Fibroblast of lung (primary cell): Measurements from ENCODE around the gene USP36. TPM values are rescaled to one million over a fixed set of nuclear protein-coding genes. Genes with fewer than 3 reads are reported as not detected.

Experiments
- DNase-seq, 2 donors: peaks; one replicate each; pipeline versions ENCODE4 v3.0.0 to v3.0.0-alpha.2; 2010; ENCODE audit warnings: low read depth in 2 of 2
- H2AFZ ChIP-seq: 2 replicates; pipeline ENCODE4 v1.5.1; 2012; ENCODE audit warnings: low read length, control low read depth, inconsistent platforms
- H3K27ac ChIP-seq: 2 replicates; pipeline ENCODE4 v1.5.1; 2011; ENCODE audit warnings: low read length, control low read depth; ENCODE audit not compliant: insufficient read depth
- H3K27me3 ChIP-seq: 2 replicates; pipeline ENCODE4 v1.5.1; 2011; ENCODE audit warnings: mild to moderate bottlenecking, low read length; ENCODE audit not compliant: control insufficient read depth, insufficient read depth
- H3K36me3 ChIP-seq: 2 replicates; pipeline ENCODE4 v1.5.1; 2011; ENCODE audit warnings: low read length; ENCODE audit not compliant: control insufficient read depth, insufficient read depth
- H3K4me1 ChIP-seq: 2 replicates; pipeline ENCODE4 v1.5.1; 2011; ENCODE audit warnings: low read length; ENCODE audit not compliant: control insufficient read depth, insufficient read depth; ENCODE audit errors: extremely low read depth
- H3K4me2 ChIP-seq: 2 replicates; pipeline ENCODE4 v1.5.1; 2011; ENCODE audit warnings: low read length, control low read depth; ENCODE audit not compliant: insufficient read depth; ENCODE audit errors: extremely low read depth
- H3K4me3 ChIP-seq, 4 experiments: fragments of 200-600 bp in 1 of 4; sonication (generic) in 1 of 4; replicated peaks in 1 of 4; 2 replicates each; pipeline ENCODE4 v1.5.1; 2011 to 2016; ENCODE audit warnings: low read length in 4 of 4, low read depth in 3 of 4, mild to moderate bottlenecking in 3 of 4, control low read depth in 2 of 4, inconsistent platforms in 1 of 4, mixed read lengths in 1 of 4; ENCODE audit not compliant: insufficient read depth in 1 of 4; ENCODE audit errors: control extremely low read depth in 1 of 4
- H3K79me2 ChIP-seq: 2 replicates; pipeline ENCODE4 v1.5.1; 2012; ENCODE audit warnings: mild to moderate bottlenecking, low read length, inconsistent platforms; ENCODE audit not compliant: control insufficient read depth, insufficient read depth
- H3K9ac ChIP-seq: 2 replicates; pipeline ENCODE4 v1.5.1; 2011; ENCODE audit warnings: mild to moderate bottlenecking, low read length, control low read depth; ENCODE audit not compliant: insufficient read depth
- H3K9me3 ChIP-seq: 2 replicates; pipeline ENCODE4 v1.5.1; 2012; ENCODE audit warnings: low read depth, low read length; ENCODE audit not compliant: control insufficient read depth, insufficient read depth
- H4K20me1 ChIP-seq: 2 replicates; pipeline ENCODE4 v1.5.1; 2011; ENCODE audit warnings: low read length; ENCODE audit not compliant: control insufficient read depth, insufficient read depth; ENCODE audit errors: extremely low read depth
- EZH2 ChIP-seq: IDR thresholded peaks from 2 replicates; pipeline ENCODE4 v1.5.1; 2012; ENCODE audit warnings: low read length, control low read depth, mild to moderate bottlenecking; ENCODE audit errors: missing control alignments
- polyA plus RNA-seq, 2 donors: library from polyadenylated mRNA; depleted of rRNA in 1 of 2; stranded (reverse) in 1 of 2; unstranded in 1 of 2; fragments of >200 nt; gene quantifications; 2 replicates each; pipeline ENCODE4 v1.2.1, GENCODE V29; 2011 to 2012; ENCODE audit warnings: missing spikeins in 1 of 2
- total RNA-seq: library from RNA; depleted of rRNA; stranded (reverse); fragments of >200 nt; gene quantifications from 2 replicates; pipeline ENCODE4 v1.2.1, GENCODE V29; 2014
- TF ChIP-seq, protein P1 (sequence below), 2 donors: IDR thresholded peaks in 1 of 2; conservative IDR thresholded peaks in 1 of 2; 1 replicate in 1 of 2; 2 replicates in 1 of 2; pipeline ENCODE4 v1.5.1; 2011 to 2012; ENCODE audit warnings: low read length in 2 of 2, control low read depth in 1 of 2, inconsistent platforms in 1 of 2, low read depth in 1 of 2, mild to moderate bottlenecking in 1 of 2

USP36 gene
- total and polyA plus RNA-seq, 2 donors (not counting 1 experiment from before 2014, with no cell fraction given), result 15.4 to 18.3 TPM

DNA sequence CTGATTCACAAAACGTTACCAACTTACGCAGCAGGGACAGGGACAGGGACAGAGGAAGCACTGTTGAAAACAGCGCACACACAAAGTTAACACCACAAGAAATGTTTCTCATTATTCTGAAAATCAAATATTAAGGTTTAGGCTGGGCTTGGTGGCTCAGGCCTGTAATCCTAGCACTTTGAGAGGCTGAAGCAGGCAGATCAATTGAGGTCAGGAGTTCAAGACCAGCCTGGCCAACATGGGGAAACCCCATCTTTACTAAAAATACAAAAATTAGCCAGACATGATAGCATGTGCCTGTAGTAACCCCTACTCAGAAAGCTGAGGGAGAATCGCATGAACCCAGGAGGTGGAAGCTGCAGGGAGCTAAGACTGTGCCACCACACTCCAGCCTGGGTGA lies 62.7 kb downstream of the USP36 start:
- Histone ChIP-seq H4K20me1 (no peaks in the 10 kb centered on the region), H3K9ac (no peak overlapping the region), H3K27ac (no peak overlapping the region), H3K27me3 (no peaks in the 10 kb centered on the region), H3K4me3 (no peak overlapping the region), H3K36me3 (no peaks in the 10 kb centered on the region), H3K4me2 (no peak overlapping the region), H3K9me3 (no peaks in the 10 kb centered on the region), H3K4me1 (no peaks in the 10 kb centered on the region), H2AFZ (no peak overlapping the region), H3K79me2 (peaks cover 21% of the 10 kb centered on the region)
- TF ChIP-seq, protein P1, sequence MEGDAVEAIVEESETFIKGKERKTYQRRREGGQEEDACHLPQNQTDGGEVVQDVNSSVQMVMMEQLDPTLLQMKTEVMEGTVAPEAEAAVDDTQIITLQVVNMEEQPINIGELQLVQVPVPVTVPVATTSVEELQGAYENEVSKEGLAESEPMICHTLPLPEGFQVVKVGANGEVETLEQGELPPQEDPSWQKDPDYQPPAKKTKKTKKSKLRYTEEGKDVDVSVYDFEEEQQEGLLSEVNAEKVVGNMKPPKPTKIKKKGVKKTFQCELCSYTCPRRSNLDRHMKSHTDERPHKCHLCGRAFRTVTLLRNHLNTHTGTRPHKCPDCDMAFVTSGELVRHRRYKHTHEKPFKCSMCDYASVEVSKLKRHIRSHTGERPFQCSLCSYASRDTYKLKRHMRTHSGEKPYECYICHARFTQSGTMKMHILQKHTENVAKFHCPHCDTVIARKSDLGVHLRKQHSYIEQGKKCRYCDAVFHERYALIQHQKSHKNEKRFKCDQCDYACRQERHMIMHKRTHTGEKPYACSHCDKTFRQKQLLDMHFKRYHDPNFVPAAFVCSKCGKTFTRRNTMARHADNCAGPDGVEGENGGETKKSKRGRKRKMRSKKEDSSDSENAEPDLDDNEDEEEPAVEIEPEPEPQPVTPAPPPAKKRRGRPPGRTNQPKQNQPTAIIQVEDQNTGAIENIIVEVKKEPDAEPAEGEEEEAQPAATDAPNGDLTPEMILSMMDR (conservative IDR thresholded peaks at IDR 0.05 in 1 of 2, IDR thresholded peaks at IDR 0.05 in 1 of 2; ENCODE audit: low read depth in 1 of 2, low read length in 2 of 2), result no peak
- no peak for TF ChIP-seq EZH2
- DNase-seq, result no peak

DNA sequence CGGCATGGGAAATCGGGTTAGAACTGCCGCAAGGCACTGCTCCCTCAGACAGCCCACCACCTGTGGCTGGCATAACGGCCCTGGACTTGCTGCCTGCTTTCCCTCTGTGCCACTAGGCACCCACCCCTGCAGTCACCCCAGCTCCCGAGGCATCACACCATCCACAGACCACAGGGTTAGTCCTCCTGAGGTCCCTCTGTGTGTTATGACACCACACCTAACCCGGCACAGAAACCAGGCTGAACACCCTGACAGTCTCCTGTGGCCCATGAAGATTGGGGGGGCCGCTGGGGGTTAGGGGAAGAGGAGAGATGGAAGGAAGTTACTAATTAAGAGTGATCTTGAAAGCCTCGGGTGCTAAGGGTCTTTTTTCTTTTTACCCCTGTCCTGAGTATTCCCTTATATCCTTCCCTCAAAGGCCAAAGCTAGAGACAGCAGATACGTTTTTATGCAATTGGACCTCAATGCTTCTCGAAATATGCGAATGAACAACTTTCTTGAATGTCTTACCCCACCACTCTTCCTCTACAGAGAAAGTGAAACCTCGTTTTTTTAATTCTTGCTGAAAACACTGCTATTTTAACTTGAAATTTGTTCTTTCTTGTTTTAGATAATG lies 65.5 kb downstream of the USP36 start:
- Histone ChIP-seq H3K4me2 (no peak overlapping the region), H3K4me1 (no peaks in the 10 kb centered on the region), H3K4me3 (no peak overlapping the region), H2AFZ (no peak overlapping the region), H3K27me3 (no peaks in the 10 kb centered on the region), H3K36me3 (no peaks in the 10 kb centered on the region), H3K9me3 (no peaks in the 10 kb centered on the region), H3K9ac (no peak overlapping the region), H4K20me1 (no peaks in the 10 kb centered on the region), H3K79me2 (peaks cover 12% of the 10 kb centered on the region), H3K27ac (no peak overlapping the region)
- no peak for TF ChIP-seq EZH2
- TF ChIP-seq, protein P1 (conservative IDR thresholded peaks at IDR 0.05 in 1 of 2, IDR thresholded peaks at IDR 0.05 in 1 of 2; ENCODE audit: low read depth in 1 of 2, low read length in 2 of 2), result no peak
- DNase-seq, result no peak

DNA sequence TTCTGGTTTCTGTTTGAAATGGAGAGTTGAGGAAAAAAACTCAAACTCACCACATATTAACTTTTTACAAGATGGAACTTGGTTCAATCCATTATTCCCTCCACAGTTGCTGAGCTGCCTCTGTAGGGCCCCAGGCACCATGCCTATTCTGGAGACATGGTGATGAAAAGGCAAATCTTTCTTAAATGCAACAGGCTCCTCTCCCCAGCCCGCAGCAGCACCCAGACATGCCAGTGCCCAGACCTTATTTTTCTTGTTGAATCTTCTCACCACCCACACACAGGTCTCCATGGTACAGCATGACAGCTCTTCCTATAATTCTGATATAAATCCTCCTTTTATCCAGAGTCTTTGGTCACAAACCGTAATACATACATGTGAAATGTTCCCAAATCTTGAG lies 66.2 kb downstream of the USP36 start:
- Histone ChIP-seq H3K4me3 (no peak overlapping the region), H4K20me1 (no peaks in the 10 kb centered on the region), H3K4me2 (no peak overlapping the region), H3K9me3 (no peaks in the 10 kb centered on the region), H2AFZ (no peak overlapping the region), H3K4me1 (no peaks in the 10 kb centered on the region), H3K79me2 (peaks cover 7% of the 10 kb centered on the region), H3K36me3 (no peaks in the 10 kb centered on the region), H3K27ac (no peak overlapping the region), H3K27me3 (no peaks in the 10 kb centered on the region), H3K9ac (no peak overlapping the region)
- TF ChIP-seq, protein P1 (conservative IDR thresholded peaks at IDR 0.05 in 1 of 2, IDR thresholded peaks at IDR 0.05 in 1 of 2; ENCODE audit: low read depth in 1 of 2, low read length in 2 of 2), result no peak
- no peak for TF ChIP-seq EZH2
- DNase-seq, result no peak
